HG02943 (cell line): Measurements from ENCODE around the gene UBAC2.
A peak's percentile ranks its signal among the peaks of the same experiment; 100 is the strongest.

Experiments used
- ATAC-seq: cut with Tn5 transposase; IDR thresholded peaks from one replicate; pipeline ENCODE4 v1.9.1; 2021; ENCODE audit warnings: mild to moderate bottlenecking, low read depth, moderate library complexity; ENCODE audit not compliant: unreplicated experiment

Gene UBAC2

GRCh38 chr13:99200432-99201167 lies at the start of gene UBAC2:
UBAC2 (plus strand) TSS chr13:99200854; CDS start chr13:99200909, 55 bp downstream.
- peak; percentile 69 for ATAC-seq

GRCh38 chr13:99151516-99151915 lies 49.1 kb upstream of the UBAC2 start:
- no peak for ATAC-seq

- ATAC-seq = no peak
These were observed 47.4 kb upstream of the UBAC2 start for GRCh38 chr13:99153219-99153618.

- ATAC-seq = no peak
These were observed 46.6 kb upstream of the UBAC2 start for GRCh38 chr13:99154064-99154463.

- no peak for ATAC-seq
These were observed 44.8 kb upstream of the UBAC2 start for GRCh38 chr13:99155821-99156220.

GRCh38 chr13:99157046-99157445 lies 43.6 kb upstream of the UBAC2 start:
- ATAC-seq = no peak

- ATAC-seq = no peak
These were observed 41.8 kb upstream of the UBAC2 start for GRCh38 chr13:99158846-99159245.

- no peak for ATAC-seq
These were observed 41.2 kb upstream of the UBAC2 start for GRCh38 chr13:99159331-99160061.

GRCh38 chr13:99160415-99160814 lies 40.2 kb upstream of the UBAC2 start:
- no peak for ATAC-seq

- ATAC-seq = no peak
These were observed 39.1 kb upstream of the UBAC2 start for GRCh38 chr13:99161512-99161911.

- ATAC-seq = no peak
These were observed 37.9 kb upstream of the UBAC2 start for GRCh38 chr13:99162567-99163361.

GRCh38 chr13:99164226-99164625 lies 36.4 kb upstream of the UBAC2 start:
- ATAC-seq = no peak

- ATAC-seq = no peak
These were observed 34.7 kb upstream of the UBAC2 start for GRCh38 chr13:99165753-99166587.

GRCh38 chr13:99172951-99173350 lies 27.7 kb upstream of the UBAC2 start:
- ATAC-seq = no peak

GRCh38 chr13:99173606-99174005 lies 27.0 kb upstream of the UBAC2 start:
- ATAC-seq = no peak

- no peak for ATAC-seq
These were observed 26.0 kb upstream of the UBAC2 start for GRCh38 chr13:99174533-99175100.

- ATAC-seq = peak; percentile 67
These were observed 24.1 kb upstream of the UBAC2 start for GRCh38 chr13:99176309-99177276.

GRCh38 chr13:99178636-99179035 lies 22.0 kb upstream of the UBAC2 start:
- no peak for ATAC-seq

GRCh38 chr13:99179460-99179859 lies 21.2 kb upstream of the UBAC2 start:
- no peak for ATAC-seq
